ENCODE measurements around the gene PHLDA3.

- TF ChIP-seq CTCF (IDR thresholded peaks at IDR 0.05) = no peak
- TF ChIP-seq EP300 (IDR thresholded peaks at IDR 0.05) = no peak
- no peak for TF ChIP-seq POLR2A (IDR thresholded peaks at IDR 0.05)
These were observed 41.7 kb upstream of the PHLDA3 start for GRCh38 chr1:201510734-201511133.

All from ovary (tissue), 3 donors.